Measurements from ENCODE around the gene CEP104.

GRCh38 chr1:3893190-3893589 is 36.2 kb upstream of the CEP104 start:
- TF ChIP-seq, protein P1, sequence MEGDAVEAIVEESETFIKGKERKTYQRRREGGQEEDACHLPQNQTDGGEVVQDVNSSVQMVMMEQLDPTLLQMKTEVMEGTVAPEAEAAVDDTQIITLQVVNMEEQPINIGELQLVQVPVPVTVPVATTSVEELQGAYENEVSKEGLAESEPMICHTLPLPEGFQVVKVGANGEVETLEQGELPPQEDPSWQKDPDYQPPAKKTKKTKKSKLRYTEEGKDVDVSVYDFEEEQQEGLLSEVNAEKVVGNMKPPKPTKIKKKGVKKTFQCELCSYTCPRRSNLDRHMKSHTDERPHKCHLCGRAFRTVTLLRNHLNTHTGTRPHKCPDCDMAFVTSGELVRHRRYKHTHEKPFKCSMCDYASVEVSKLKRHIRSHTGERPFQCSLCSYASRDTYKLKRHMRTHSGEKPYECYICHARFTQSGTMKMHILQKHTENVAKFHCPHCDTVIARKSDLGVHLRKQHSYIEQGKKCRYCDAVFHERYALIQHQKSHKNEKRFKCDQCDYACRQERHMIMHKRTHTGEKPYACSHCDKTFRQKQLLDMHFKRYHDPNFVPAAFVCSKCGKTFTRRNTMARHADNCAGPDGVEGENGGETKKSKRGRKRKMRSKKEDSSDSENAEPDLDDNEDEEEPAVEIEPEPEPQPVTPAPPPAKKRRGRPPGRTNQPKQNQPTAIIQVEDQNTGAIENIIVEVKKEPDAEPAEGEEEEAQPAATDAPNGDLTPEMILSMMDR (IDR thresholded peaks at IDR 0.05; ENCODE audit: low read depth, low read length, poor library complexity, severe bottlenecking), result no peak
- TF ChIP-seq EZH2phosphoT487 (IDR thresholded peaks at IDR 0.05; ENCODE audit: borderline replicate concordance, low read length), result no peak

All from DOHH2 (cell line).